ENCODE data around the gene ANKFY1.
A peak's percentile ranks its signal among the peaks of the same experiment; 100 is the strongest.

ANKFY1 gene, protein sequence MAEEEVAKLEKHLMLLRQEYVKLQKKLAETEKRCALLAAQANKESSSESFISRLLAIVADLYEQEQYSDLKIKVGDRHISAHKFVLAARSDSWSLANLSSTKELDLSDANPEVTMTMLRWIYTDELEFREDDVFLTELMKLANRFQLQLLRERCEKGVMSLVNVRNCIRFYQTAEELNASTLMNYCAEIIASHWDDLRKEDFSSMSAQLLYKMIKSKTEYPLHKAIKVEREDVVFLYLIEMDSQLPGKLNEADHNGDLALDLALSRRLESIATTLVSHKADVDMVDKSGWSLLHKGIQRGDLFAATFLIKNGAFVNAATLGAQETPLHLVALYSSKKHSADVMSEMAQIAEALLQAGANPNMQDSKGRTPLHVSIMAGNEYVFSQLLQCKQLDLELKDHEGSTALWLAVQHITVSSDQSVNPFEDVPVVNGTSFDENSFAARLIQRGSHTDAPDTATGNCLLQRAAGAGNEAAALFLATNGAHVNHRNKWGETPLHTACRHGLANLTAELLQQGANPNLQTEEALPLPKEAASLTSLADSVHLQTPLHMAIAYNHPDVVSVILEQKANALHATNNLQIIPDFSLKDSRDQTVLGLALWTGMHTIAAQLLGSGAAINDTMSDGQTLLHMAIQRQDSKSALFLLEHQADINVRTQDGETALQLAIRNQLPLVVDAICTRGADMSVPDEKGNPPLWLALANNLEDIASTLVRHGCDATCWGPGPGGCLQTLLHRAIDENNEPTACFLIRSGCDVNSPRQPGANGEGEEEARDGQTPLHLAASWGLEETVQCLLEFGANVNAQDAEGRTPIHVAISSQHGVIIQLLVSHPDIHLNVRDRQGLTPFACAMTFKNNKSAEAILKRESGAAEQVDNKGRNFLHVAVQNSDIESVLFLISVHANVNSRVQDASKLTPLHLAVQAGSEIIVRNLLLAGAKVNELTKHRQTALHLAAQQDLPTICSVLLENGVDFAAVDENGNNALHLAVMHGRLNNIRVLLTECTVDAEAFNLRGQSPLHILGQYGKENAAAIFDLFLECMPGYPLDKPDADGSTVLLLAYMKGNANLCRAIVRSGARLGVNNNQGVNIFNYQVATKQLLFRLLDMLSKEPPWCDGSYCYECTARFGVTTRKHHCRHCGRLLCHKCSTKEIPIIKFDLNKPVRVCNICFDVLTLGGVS

GRCh38 chr17:4263282-4264215, at the start of gene ANKFY1:
ANKFY1 (minus strand) TSS chr17:4263979; CDS start chr17:4263941, 38 bp downstream.
- peaks cover 0 to 3% of the 10 kb centered on the region in 2 donors for H3K9me3 ChIP-seq (ENCODE audit: control insufficient read depth in 1 of 2, low read length in 2 of 2)
- peaks cover 5 to 28% of the 10 kb centered on the region in 2 donors for H3K4me1 ChIP-seq (ENCODE audit: control insufficient read depth in 1 of 2, insufficient read depth in 2 of 2, low read length in 2 of 2)
- H3K4me3 ChIP-seq (ENCODE audit: low read depth in 1 of 2, low read length in 2 of 2) = peak within 1 kb of the TSS; percentile 93 to 99
- H3K27me3 ChIP-seq (ENCODE audit: low read depth, low read length) = no peaks in the 10 kb centered on the region
- H3K27ac ChIP-seq (ENCODE audit: low read length) = peak within 1 kb of the TSS; percentile 79
- H3K36me3 ChIP-seq (ENCODE audit: control insufficient read depth in 1 of 2, insufficient read depth in 2 of 2, low read length in 2 of 2) = peaks cover 9 to 27% of the 10 kb centered on the region in 2 donors

DNA sequence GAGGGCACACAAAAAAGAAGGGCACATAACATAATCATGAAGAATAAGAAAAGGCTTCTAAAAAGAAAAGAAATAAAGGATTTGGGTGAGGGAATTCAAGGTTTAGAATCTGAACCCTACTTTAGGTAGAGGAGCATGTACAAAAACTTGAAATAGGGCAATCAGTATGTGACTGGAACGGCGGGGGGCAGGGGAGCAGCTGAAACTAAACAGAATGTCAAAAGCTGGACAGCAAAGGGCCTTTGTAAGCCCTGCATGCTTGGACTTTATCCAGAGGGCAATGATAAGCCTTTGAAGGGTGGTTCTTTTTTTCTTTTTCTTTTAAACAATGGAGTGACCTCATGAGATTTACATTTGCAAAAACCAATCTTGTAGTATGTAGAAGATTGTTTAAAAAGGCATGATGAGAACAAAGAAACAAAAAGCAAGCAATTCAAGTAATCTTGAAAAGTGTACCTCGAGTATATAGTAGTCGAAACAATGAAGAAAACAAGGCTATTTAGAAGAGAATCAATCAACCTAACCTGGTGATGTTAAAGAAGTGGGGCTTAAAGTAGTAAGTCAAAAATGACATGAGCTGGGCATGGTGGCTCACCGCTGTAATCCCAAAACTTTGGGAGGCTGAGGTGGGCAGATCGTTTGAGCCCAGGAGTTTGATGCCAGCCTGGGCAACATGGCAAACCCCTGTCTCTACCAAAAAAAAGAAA, 46.7 kb upstream of the ANKFY1 start:
- H3K36me3 ChIP-seq (ENCODE audit: control insufficient read depth in 1 of 2, insufficient read depth in 2 of 2, low read length in 2 of 2) = peaks cover 8 to 10% of the 10 kb centered on the region in 2 donors
- no peaks in the 10 kb centered on the region for H3K9me3 ChIP-seq (ENCODE audit: control insufficient read depth in 1 of 2, low read length in 2 of 2)
- no peak overlapping the region for H3K27ac ChIP-seq (ENCODE audit: low read length)
- H3K4me1 ChIP-seq (ENCODE audit: control insufficient read depth in 1 of 2, insufficient read depth in 2 of 2, low read length in 2 of 2) = peaks cover 19 to 27% of the 10 kb centered on the region in 2 donors
- no peak overlapping the region for H3K4me3 ChIP-seq (ENCODE audit: low read depth in 1 of 2, low read length in 2 of 2)
- H3K27me3 ChIP-seq (ENCODE audit: low read depth, low read length) = no peaks in the 10 kb centered on the region

DNA sequence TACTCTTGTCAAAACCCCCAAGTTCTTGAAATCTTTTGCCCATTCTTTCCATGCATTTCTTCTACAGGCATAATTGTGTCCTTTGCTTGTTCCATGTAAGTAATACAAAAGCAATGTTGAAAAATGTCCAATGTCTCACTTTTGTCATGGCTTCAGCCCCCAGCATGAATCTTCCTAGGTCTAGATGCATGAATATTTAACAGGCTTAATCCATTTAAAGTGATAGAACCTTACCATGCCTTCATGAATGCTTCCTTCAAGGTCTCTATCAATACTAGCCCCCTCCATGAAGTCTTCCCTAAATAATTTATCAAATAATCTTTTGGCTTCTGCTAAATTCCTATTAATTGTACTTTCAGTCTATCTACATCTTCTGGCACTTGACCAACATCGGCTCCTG, 46.1 kb upstream of the ANKFY1 start:
- no peaks in the 10 kb centered on the region for H3K27me3 ChIP-seq (ENCODE audit: low read depth, low read length)
- H3K4me3 ChIP-seq (ENCODE audit: low read depth in 1 of 2, low read length in 2 of 2) = no peak overlapping the region
- peaks cover 8 to 10% of the 10 kb centered on the region in 2 donors for H3K36me3 ChIP-seq (ENCODE audit: control insufficient read depth in 1 of 2, insufficient read depth in 2 of 2, low read length in 2 of 2)
- H3K9me3 ChIP-seq (ENCODE audit: control insufficient read depth in 1 of 2, low read length in 2 of 2) = no peaks in the 10 kb centered on the region
- H3K4me1 ChIP-seq (ENCODE audit: control insufficient read depth in 1 of 2, insufficient read depth in 2 of 2, low read length in 2 of 2) = peaks cover 19 to 27% of the 10 kb centered on the region in 2 donors
- no peak overlapping the region for H3K27ac ChIP-seq (ENCODE audit: low read length)

GRCh38 chr17:4307179-4307930, 43.6 kb upstream of the ANKFY1 start:
- H3K4me1 ChIP-seq (ENCODE audit: control insufficient read depth in 1 of 2, insufficient read depth in 2 of 2, low read length in 2 of 2) = peaks cover 12 to 31% of the 10 kb centered on the region in 2 donors
- H3K4me3 ChIP-seq (ENCODE audit: low read depth in 1 of 2, low read length in 2 of 2) = no peak overlapping the region
- no peak overlapping the region for H3K27ac ChIP-seq (ENCODE audit: low read length)
- no peaks in the 10 kb centered on the region for H3K27me3 ChIP-seq (ENCODE audit: low read depth, low read length)
- peaks cover 10 to 15% of the 10 kb centered on the region in 2 donors for H3K36me3 ChIP-seq (ENCODE audit: control insufficient read depth in 1 of 2, insufficient read depth in 2 of 2, low read length in 2 of 2)
- H3K9me3 ChIP-seq (ENCODE audit: control insufficient read depth in 1 of 2, low read length in 2 of 2) = no peaks in the 10 kb centered on the region

GRCh38 chr17:4305224-4305623, 41.4 kb upstream of the ANKFY1 start:
- Histone ChIP-seq H3K4me3 (ENCODE audit: low read depth in 1 of 2, low read length in 2 of 2) (no peak overlapping the region), H3K4me1 (ENCODE audit: control insufficient read depth in 1 of 2, insufficient read depth in 2 of 2, low read length in 2 of 2) (peaks cover 10 to 17% of the 10 kb centered on the region in 2 donors), H3K27ac (ENCODE audit: low read length) (no peak overlapping the region), H3K36me3 (ENCODE audit: control insufficient read depth in 1 of 2, insufficient read depth in 2 of 2, low read length in 2 of 2) (peaks cover 10 to 18% of the 10 kb centered on the region in 2 donors), H3K9me3 (ENCODE audit: control insufficient read depth in 1 of 2, low read length in 2 of 2) (no peaks in the 10 kb centered on the region), H3K27me3 (ENCODE audit: low read depth, low read length) (no peaks in the 10 kb centered on the region)

- peaks cover 3 to 10% of the 10 kb centered on the region in 2 donors for H3K4me1 ChIP-seq (ENCODE audit: control insufficient read depth in 1 of 2, insufficient read depth in 2 of 2, low read length in 2 of 2)
- no peak overlapping the region for H3K4me3 ChIP-seq (ENCODE audit: low read depth in 1 of 2, low read length in 2 of 2)
- no peak overlapping the region for H3K27ac ChIP-seq (ENCODE audit: low read length)
- no peaks in the 10 kb centered on the region for H3K9me3 ChIP-seq (ENCODE audit: control insufficient read depth in 1 of 2, low read length in 2 of 2)
- H3K27me3 ChIP-seq (ENCODE audit: low read depth, low read length) = no peaks in the 10 kb centered on the region
- peaks cover 10 to 18% of the 10 kb centered on the region in 2 donors for H3K36me3 ChIP-seq (ENCODE audit: control insufficient read depth in 1 of 2, insufficient read depth in 2 of 2, low read length in 2 of 2)
Measured at GRCh38 chr17:4304417-4305027, 40.7 kb upstream of the ANKFY1 start.

GRCh38 chr17:4301066-4301465, 37.3 kb upstream of the ANKFY1 start:
- no peaks in the 10 kb centered on the region for H3K27me3 ChIP-seq (ENCODE audit: low read depth, low read length)
- no peak overlapping the region for H3K27ac ChIP-seq (ENCODE audit: low read length)
- peaks cover 0 to 4% of the 10 kb centered on the region in 2 donors for H3K4me1 ChIP-seq (ENCODE audit: control insufficient read depth in 1 of 2, insufficient read depth in 2 of 2, low read length in 2 of 2)
- H3K36me3 ChIP-seq (ENCODE audit: control insufficient read depth in 1 of 2, insufficient read depth in 2 of 2, low read length in 2 of 2) = peaks cover 11 to 13% of the 10 kb centered on the region in 2 donors
- no peaks in the 10 kb centered on the region for H3K9me3 ChIP-seq (ENCODE audit: control insufficient read depth in 1 of 2, low read length in 2 of 2)
- H3K4me3 ChIP-seq (ENCODE audit: low read depth in 1 of 2, low read length in 2 of 2) = no peak overlapping the region

DNA sequence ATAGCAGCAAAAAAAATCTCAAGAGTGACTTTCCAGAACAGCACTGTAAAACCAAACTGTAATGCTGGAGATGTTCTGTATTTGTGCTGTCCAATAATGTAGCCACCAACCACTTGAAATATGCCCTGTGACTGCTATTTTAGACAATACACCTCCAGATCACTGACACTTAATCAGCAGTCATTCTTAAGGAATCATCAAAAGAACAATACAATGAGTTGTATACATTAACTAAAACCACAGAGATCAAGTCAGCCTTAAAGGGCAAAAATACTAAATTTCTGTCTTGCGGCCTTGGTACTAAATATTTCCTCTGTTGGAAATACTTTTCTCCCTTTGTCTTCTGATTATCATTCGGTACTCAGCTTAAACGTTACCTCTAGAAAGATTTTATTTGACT, 33.6 kb upstream of the ANKFY1 start:
- Histone ChIP-seq H3K9me3 (ENCODE audit: control insufficient read depth in 1 of 2, low read length in 2 of 2) (no peaks in the 10 kb centered on the region), H3K36me3 (ENCODE audit: control insufficient read depth in 1 of 2, insufficient read depth in 2 of 2, low read length in 2 of 2) (peaks cover 7 to 17% of the 10 kb centered on the region in 2 donors), H3K27ac (ENCODE audit: low read length) (no peak overlapping the region), H3K27me3 (ENCODE audit: low read depth, low read length) (no peaks in the 10 kb centered on the region), H3K4me1 (ENCODE audit: control insufficient read depth in 1 of 2, insufficient read depth in 2 of 2, low read length in 2 of 2) (no peaks in the 10 kb centered on the region), H3K4me3 (ENCODE audit: low read depth in 1 of 2, low read length in 2 of 2) (no peak overlapping the region)

DNA sequence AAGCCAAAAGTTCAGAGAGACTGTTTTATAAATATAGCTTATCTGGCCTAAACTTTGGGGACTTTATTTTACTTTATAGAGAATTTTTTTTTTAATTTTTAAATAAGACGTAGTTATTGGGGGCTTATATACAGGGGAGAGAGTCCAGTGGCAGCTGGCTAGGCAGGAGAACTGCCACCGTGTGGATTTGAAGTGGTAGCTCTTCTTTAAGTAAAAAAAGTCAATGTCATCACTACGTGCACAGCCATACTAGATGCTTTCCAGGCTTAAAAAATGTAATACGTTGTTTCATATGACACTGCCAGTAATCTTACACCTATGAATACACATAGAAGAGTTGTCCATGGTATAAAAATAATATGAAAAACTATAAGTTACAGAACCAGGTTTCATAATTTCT, 31.9 kb upstream of the ANKFY1 start:
- Histone ChIP-seq H3K4me3 (ENCODE audit: low read depth in 1 of 2, low read length in 2 of 2) (no peak overlapping the region), H3K27me3 (ENCODE audit: low read depth, low read length) (no peaks in the 10 kb centered on the region), H3K27ac (ENCODE audit: low read length) (no peak overlapping the region), H3K4me1 (ENCODE audit: control insufficient read depth in 1 of 2, insufficient read depth in 2 of 2, low read length in 2 of 2) (no peaks in the 10 kb centered on the region), H3K36me3 (ENCODE audit: control insufficient read depth in 1 of 2, insufficient read depth in 2 of 2, low read length in 2 of 2) (peaks cover 4 to 17% of the 10 kb centered on the region in 2 donors), H3K9me3 (ENCODE audit: control insufficient read depth in 1 of 2, low read length in 2 of 2) (no peaks in the 10 kb centered on the region)

Data from muscle layer of duodenum (tissue), 2 donors.